A549 treated with CORT108297 at 1 μM for 4 hours (cell line): ENCODE measurements around the gene CDY2B. TPM values are rescaled to one million over a fixed set of nuclear protein-coding genes. Genes with fewer than 3 reads are reported as not detected.

Experiments
- total RNA-seq: library from RNA; stranded (reverse); fragments of 200-300 nt; extraction: Qiagen RNA extraction; gene quantifications from 5 replicates; pipeline ENCODE4 v1.2.3, GENCODE V29; 2022

The CDY2B gene
- not detected in 5 replicates for total RNA-seq

GRCh38 chrY:17880120-17880519 is at the start of gene CDY2B:
CDY2B (minus strand) TSS chrY:17880220; CDS start chrY:17879892, 328 bp downstream.

Other genes starting within 250 kb of the CDY2B start
- not detected in 5 replicates for gene CDY2A, start 145.6 kb upstream of the CDY2B start, total RNA-seq